Bronchial epithelial cell (primary cell): Measurements from ENCODE around the gene TIMM17A. TPM values are rescaled to one million over a fixed set of nuclear protein-coding genes. Genes with fewer than 3 reads are reported as not detected.

ENCODE experiments used
- DNase-seq: peaks from one replicate; pipeline ENCODE4 v3.0.0-alpha.2; 2010; ENCODE audit warnings: low read depth
- FAIRE-seq: peaks from 2 replicates; lab custom pipeline; 2011; peaks lifted over from hg19 to GRCh38; lab: Jason Lieb, UNC
- H3K27me3 ChIP-seq: 2 replicates; pipeline ENCODE4 v1.5.1; 2011; ENCODE audit warnings: low read length; ENCODE audit not compliant: control insufficient read depth, insufficient read depth
- H3K36me3 ChIP-seq: 2 replicates; pipeline ENCODE4 v1.5.1; 2011; ENCODE audit warnings: low read length; ENCODE audit not compliant: control insufficient read depth, insufficient read depth
- H3K4me3 ChIP-seq: 2 replicates; pipeline ENCODE4 v1.5.1; 2011; ENCODE audit warnings: mild to moderate bottlenecking, low read depth, low read length, control low read depth
- CTCF ChIP-seq: IDR thresholded peaks from 2 replicates; pipeline ENCODE4 v1.5.1; 2011; ENCODE audit warnings: mild to moderate bottlenecking, moderate library complexity, low read length, control low read depth, inconsistent platforms; ENCODE audit not compliant: insufficient read depth, severe bottlenecking
- total RNA-seq: library from RNA; depleted of rRNA; stranded (reverse); fragments of >200 nt; gene quantifications from 2 replicates; pipeline ENCODE4 v1.2.1, GENCODE V29; 2014

TIMM17A gene
- total RNA-seq, 1 donor from 2014 or later = 53.4 TPM

GRCh38 chr1:201989354-201990128 is 34.2 kb downstream of the TIMM17A start:
- FAIRE-seq = peak; percentile 13
- Histone ChIP-seq H3K36me3 (peaks cover 22% of the 10 kb centered on the region), H3K27me3 (no peaks in the 10 kb centered on the region), H3K4me3 (no peak overlapping the region)
- no peak for DNase-seq
- TF ChIP-seq CTCF = no peak

DNA sequence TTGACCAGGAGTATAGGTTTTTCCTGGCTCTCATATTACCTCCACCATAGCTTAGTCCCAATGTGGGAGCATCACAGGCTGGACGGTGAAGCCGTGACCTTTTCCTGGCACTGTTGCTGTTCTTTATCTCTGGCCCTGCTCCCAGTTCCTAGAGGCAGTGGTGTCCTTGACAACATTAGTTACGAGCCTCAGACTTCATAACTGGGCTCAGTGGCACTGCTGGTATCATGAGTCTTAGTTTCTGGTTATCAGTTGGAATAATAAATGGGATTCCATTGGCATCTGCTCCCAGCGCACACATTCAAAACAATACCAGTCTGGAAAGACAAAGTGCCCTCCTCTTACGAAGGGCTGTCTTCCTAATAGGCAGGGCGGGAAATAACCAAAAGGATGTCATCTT is 35.1 kb downstream of the TIMM17A start:
- no peak for FAIRE-seq
- no peak for DNase-seq
- no peak overlapping the region for H3K4me3 ChIP-seq
- no peak for TF ChIP-seq CTCF
- H3K36me3 ChIP-seq = peaks cover 21% of the 10 kb centered on the region
- H3K27me3 ChIP-seq = no peaks in the 10 kb centered on the region

- H3K36me3 ChIP-seq = peaks cover 25% of the 10 kb centered on the region
- no peak for FAIRE-seq
These were observed 44.4 kb downstream of the TIMM17A start for GRCh38 chr1:201999625-202000238.

GRCh38 chr1:202002507-202002906 is 47.2 kb downstream of the TIMM17A start:
- no peak overlapping the region for H3K4me3 ChIP-seq
- peaks cover 19% of the 10 kb centered on the region for H3K36me3 ChIP-seq
- no peaks in the 10 kb centered on the region for H3K27me3 ChIP-seq
- no peak for DNase-seq
- no peak for TF ChIP-seq CTCF
- FAIRE-seq = peak; percentile 43

More at GRCh38 chr1:201999625-202000238, 44.4 kb downstream of the TIMM17A start:
- DNase-seq = peak; percentile 65
- TF ChIP-seq CTCF = peak; percentile 87
- no peak overlapping the region for H3K4me3 ChIP-seq
- no peaks in the 10 kb centered on the region for H3K27me3 ChIP-seq

GRCh38 chr1:202004711-202005110 is 49.4 kb downstream of the TIMM17A start:
- Histone ChIP-seq H3K36me3 (peaks cover 19% of the 10 kb centered on the region), H3K4me3 (no peak overlapping the region), H3K27me3 (no peaks in the 10 kb centered on the region)
- no peak for FAIRE-seq
- no peak for DNase-seq
- TF ChIP-seq CTCF = no peak
